ENCODE measurements around the gene PHETA1.
"Not testable (repeated sequence)": the region's sequence is repeated elsewhere in the genome, so short reads cannot be mapped to it uniquely, and the experiment has no call there.

Gene PHETA1

GRCh38 chr12:111349748-111350520, 19.0 kb downstream of the PHETA1 start:
- no peak for DNase-seq (ENCODE audit: low spot score)

- DNase-seq (ENCODE audit: low spot score), result no peak
Measured at GRCh38 chr12:111349101-111349747, 19.7 kb downstream of the PHETA1 start.

- no peak for DNase-seq (ENCODE audit: low spot score)
Measured at GRCh38 chr12:111347891-111348644, 20.8 kb downstream of the PHETA1 start.

- no peak for DNase-seq (ENCODE audit: low spot score)
Measured at GRCh38 chr12:111344254-111344875, 24.5 kb downstream of the PHETA1 start.

- no peak for DNase-seq (ENCODE audit: low spot score)
Measured at GRCh38 chr12:111343181-111343580, 25.7 kb downstream of the PHETA1 start.

- no peak for DNase-seq (ENCODE audit: low spot score)
Measured at GRCh38 chr12:111342376-111342775, 26.5 kb downstream of the PHETA1 start.

GRCh38 chr12:111341426-111342065, 27.3 kb downstream of the PHETA1 start:
- no peak for DNase-seq (ENCODE audit: low spot score)

- DNase-seq (ENCODE audit: low spot score), result not testable (repeated sequence)
Measured at GRCh38 chr12:111340680-111341079, 28.2 kb downstream of the PHETA1 start.

- DNase-seq (ENCODE audit: low spot score), result no peak
Measured at GRCh38 chr12:111340231-111340630, 28.7 kb downstream of the PHETA1 start.

- DNase-seq (ENCODE audit: low spot score), result no peak
Measured at GRCh38 chr12:111339321-111339938, 29.5 kb downstream of the PHETA1 start.

- no peak for DNase-seq (ENCODE audit: low spot score)
Measured at GRCh38 chr12:111338096-111338495, 30.8 kb downstream of the PHETA1 start.

GRCh38 chr12:111337371-111337770, 31.5 kb downstream of the PHETA1 start:
- no peak for DNase-seq (ENCODE audit: low spot score)

GRCh38 chr12:111336411-111336810, 32.5 kb downstream of the PHETA1 start:
- DNase-seq (ENCODE audit: low spot score), result not testable (repeated sequence)

GRCh38 chr12:111335811-111336210, 33.1 kb downstream of the PHETA1 start:
- no peak for DNase-seq (ENCODE audit: low spot score)

- DNase-seq (ENCODE audit: low spot score), result not testable (repeated sequence)
Measured at GRCh38 chr12:111335301-111335700, 33.6 kb downstream of the PHETA1 start.

GRCh38 chr12:111334393-111334915, 34.4 kb downstream of the PHETA1 start:
- no peak for DNase-seq (ENCODE audit: low spot score)

GRCh38 chr12:111330800-111331752, 37.8 kb downstream of the PHETA1 start:
- peak; percentile 61 for DNase-seq (ENCODE audit: low spot score)

- no peak for DNase-seq (ENCODE audit: low spot score)
Measured at GRCh38 chr12:111328138-111328537, 40.8 kb downstream of the PHETA1 start.

GRCh38 chr12:111327474-111327873, 41.4 kb downstream of the PHETA1 start:
- DNase-seq (ENCODE audit: low spot score), result no peak

All from AG08396 (cell line).